SW480 (cell line): Measurements from ENCODE around the gene CCR7.
A peak's percentile ranks its signal among the peaks of the same experiment; 100 is the strongest.

Source experiments
- DNase-seq: peaks from one replicate; pipeline ENCODE4 v3.0.0-alpha.2; 2016; ENCODE audit warnings: low spot score

The CCR7 gene

GRCh38 chr17:40516581-40517285, 48.5 kb downstream of the CCR7 start:
- peak; percentile 93 for DNase-seq

GRCh38 chr17:40515491-40516041, 49.7 kb downstream of the CCR7 start:
- DNase-seq = no peak

GRCh38 chr17:40515011-40515410, 50.3 kb downstream of the CCR7 start:
- no peak for DNase-seq

- no peak for DNase-seq
Measured at GRCh38 chr17:40514013-40514875, 51.0 kb downstream of the CCR7 start.

DNA sequence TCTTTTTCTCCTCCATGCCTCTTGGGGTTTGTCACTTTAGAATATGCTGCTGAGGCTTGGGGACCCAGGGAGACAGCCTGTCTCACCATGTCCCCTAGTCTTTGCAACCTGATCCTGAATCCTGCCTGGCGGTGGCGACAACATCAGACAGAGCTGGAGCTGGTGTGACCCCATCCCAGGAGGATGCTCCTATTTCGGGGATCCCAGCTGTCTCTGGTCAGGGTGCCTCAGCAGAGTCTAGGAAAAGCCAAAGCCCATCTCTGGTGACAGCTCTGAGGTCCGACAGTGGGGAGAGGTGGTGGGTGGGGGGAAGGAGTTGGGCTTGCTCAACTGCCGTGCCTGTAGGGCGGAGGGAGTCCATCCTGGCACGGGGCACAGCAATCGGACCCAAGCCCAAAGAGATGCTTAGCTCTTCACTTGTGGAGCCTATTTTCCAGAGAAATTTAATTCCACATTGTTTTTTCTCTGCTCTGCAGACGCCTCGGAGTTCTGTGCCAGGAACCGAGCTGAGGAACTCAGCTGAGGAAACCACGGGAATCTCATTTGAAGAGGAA, 53.5 kb downstream of the CCR7 start:
- no peak for DNase-seq

DNA sequence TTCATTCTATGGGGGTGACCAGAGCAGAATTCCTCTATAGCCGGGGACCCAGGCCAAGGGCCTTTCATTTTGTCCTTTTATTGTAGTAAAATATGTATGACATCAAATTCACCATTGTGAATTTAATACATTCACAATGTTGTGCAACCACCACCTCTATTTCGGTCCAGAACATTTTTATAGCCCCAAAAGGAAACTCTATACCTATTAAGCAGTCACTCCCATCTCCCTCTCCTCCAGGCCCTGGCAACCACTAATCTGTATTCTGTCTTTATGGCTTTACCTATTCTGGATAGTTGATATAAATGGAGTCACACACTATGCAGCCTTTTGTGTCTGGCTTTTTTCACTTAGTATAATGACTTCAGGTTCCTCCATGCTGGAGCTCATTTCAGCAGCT, 54.1 kb downstream of the CCR7 start:
- DNase-seq = no peak

- peak; percentile 70 for DNase-seq
Measured at GRCh38 chr17:40510328-40510648, 55.0 kb downstream of the CCR7 start.

- DNase-seq = no peak
Measured at GRCh38 chr17:40509626-40510327, 55.5 kb downstream of the CCR7 start.

DNA sequence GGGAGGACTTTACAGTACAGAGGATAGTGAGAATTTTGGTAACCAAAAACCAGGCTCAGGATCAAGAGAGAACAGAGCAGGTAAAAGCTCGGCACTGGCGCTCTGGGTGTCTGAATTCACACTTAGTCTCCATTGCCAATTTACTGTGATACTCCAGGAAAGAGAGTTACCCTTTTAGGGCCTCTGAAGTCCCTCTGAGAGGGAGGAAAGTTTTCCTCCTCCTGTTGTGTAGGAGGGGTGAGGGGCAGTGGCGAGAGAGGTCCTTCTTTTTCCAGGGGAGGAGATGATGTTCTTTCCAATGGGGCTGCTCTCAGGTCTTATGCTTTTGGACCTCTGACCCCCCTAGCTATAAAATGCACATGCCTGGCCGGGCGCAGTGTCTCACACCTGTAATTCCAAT, 58.5 kb downstream of the CCR7 start:
- no peak for DNase-seq
